Activated CD8-positive, alpha-beta T cell treated with anti-CD3 and anti-CD28 coated beads, Interleukin-2, amount 10 ng/mL, durations not matched to agents 7 days and 5 days (primary cell): Measurements from ENCODE around the gene SLC23A1. TPM values are rescaled to one million over a fixed set of nuclear protein-coding genes. Genes with fewer than 3 reads are reported as not detected.

Experiments used
- ATAC-seq: fragments of 150-1000 bp; cut with Tn5 transposase; one replicate; pipeline ENCODE4 v1.10.0; 2021; ENCODE audit warnings: moderate library complexity
- CTCF ChIA-PET: fragments of 350-600 bp; sonication (Branson Sonifier 250); formaldehyde crosslinking; loops from one replicate; lab custom pipeline; 2021; ENCODE audit warnings: antibody characterized with exemption; lab: Charles Lee
- POLR2A ChIA-PET: fragments of 350-600 bp; sonication (Branson Sonifier 250); formaldehyde crosslinking; loops from one replicate; lab custom pipeline; 2021; ENCODE audit warnings: antibody characterized with exemption; lab: Charles Lee
- DNase-seq: peaks from one replicate; pipeline ENCODE4 v3.0.0-alpha.2; 2020
- H3K27ac Mint-ChIP-seq: one replicate; pipeline ENCODE4 v1.8.0; 2021; ENCODE audit warnings: mild to moderate bottlenecking, mixed read lengths
- H3K27me3 Mint-ChIP-seq: one replicate; pipeline ENCODE4 v1.8.0; 2021; ENCODE audit warnings: low read depth, mixed read lengths
- H3K36me3 Mint-ChIP-seq: one replicate; pipeline ENCODE4 v1.8.0; 2021; ENCODE audit warnings: low read depth, mixed read lengths
- H3K4me1 Mint-ChIP-seq: one replicate; pipeline ENCODE4 v1.8.0; 2021; ENCODE audit warnings: low read depth, mixed read lengths
- H3K4me3 Mint-ChIP-seq: one replicate; pipeline ENCODE4 v1.8.0; 2021; ENCODE audit warnings: mild to moderate bottlenecking, mixed read lengths
- H3K9me3 Mint-ChIP-seq: one replicate; pipeline ENCODE4 v1.8.0; 2022; ENCODE audit warnings: mixed read lengths; ENCODE audit not compliant: insufficient read depth
- total RNA-seq, 2 experiments: library from RNA; stranded (reverse); gene quantifications; one replicate each; pipeline ENCODE4 v1.2.3, GENCODE V29; 2021

The SLC23A1 gene
- total RNA-seq, 2 experiments from 2014 or later = 1.2 to 1.5 TPM

- ChIA-PET POLR2A (interaction anchor here (1.2 to 11.6 kb wide), 3 partner anchors 9 to 101 kb away, joined by 4 to 139 read pairs (median 5); partner anchors contain the start of genes PAIP2 and SPATA24), CTCF (interaction anchor here (0.8 to 1.6 kb wide), 7 partner anchors 8 to 117 kb away, joined by 3 to 5 read pairs (median 4); partner anchors contain the start of genes PAIP2 and SPATA24)
- Mint-ChIP-seq H3K36me3 (peaks cover 25% of the 10 kb centered on the region), H3K9me3 (no peaks in the 10 kb centered on the region), H3K27ac (peak within 1 kb of the TSS; percentile 97), H3K4me1 (peaks cover 62% of the 10 kb centered on the region), H3K4me3 (peak within 1 kb of the TSS; percentile 98), H3K27me3 (no peaks in the 10 kb centered on the region)
- no peak for ATAC-seq
- no peak for DNase-seq
Observed at GRCh38 chr5:139394654-139395566, 11.8 kb upstream of the SLC23A1 start, which contains the start of gene PROB1. TSS of gene PROB1 (minus strand) at chr5:139395104. CDS start at chr5:139395081, 23 bp downstream.

GRCh38 chr5:139394123-139394653 lies 11.1 kb upstream of the SLC23A1 start:
- ATAC-seq = peak; percentile 17
- Mint-ChIP-seq H3K27me3 (no peaks in the 10 kb centered on the region), H3K4me1 (peaks cover 62% of the 10 kb centered on the region), H3K9me3 (no peaks in the 10 kb centered on the region), H3K27ac (peak overlapping the region; percentile 97), H3K4me3 (peak overlapping the region; percentile 98), H3K36me3 (peaks cover 29% of the 10 kb centered on the region)
- DNase-seq = peak; percentile 80
- ChIA-PET CTCF (interaction anchor here (0.8 to 1.6 kb wide), 5 partner anchors 9 to 118 kb away, joined by 4 to 5 read pairs (median 4); partner anchors contain the start of genes PAIP2 and SPATA24), POLR2A (interaction anchor here (4.9 to 11.6 kb wide), 2 partner anchors 53 to 100 kb away, joined by 37 to 139 read pairs; partner anchors contain the start of genes MATR3 and PAIP2)

- Mint-ChIP-seq H3K4me1 (peaks cover 64% of the 10 kb centered on the region), H3K27ac (peak overlapping the region; percentile 97), H3K27me3 (no peaks in the 10 kb centered on the region)
Observed at GRCh38 chr5:139393497-139394122, 10.5 kb upstream of the SLC23A1 start.

GRCh38 chr5:139392678-139393496 lies 9.8 kb upstream of the SLC23A1 start:
- no peaks in the 10 kb centered on the region for H3K27me3 Mint-ChIP-seq
- no peaks in the 10 kb centered on the region for H3K9me3 Mint-ChIP-seq
- ATAC-seq = peak; percentile 73
- POLR2A ChIA-PET = interaction anchor here (0.5 to 11.6 kb wide), 8 partner anchors 9 to 124 kb away, joined by 3 to 139 read pairs (median 4); partner anchors contain the start of genes MATR3, PAIP2, SLC23A1 and SPATA24
- H3K4me3 Mint-ChIP-seq = peak overlapping the region; percentile 98
- peak overlapping the region; percentile 97 for H3K27ac Mint-ChIP-seq
- peaks cover 28% of the 10 kb centered on the region for H3K36me3 Mint-ChIP-seq
- peak; percentile 93 for DNase-seq
- CTCF ChIA-PET = interaction anchor here (0.7 to 4.4 kb wide), 6 partner anchors 11 to 119 kb away, joined by 3 to 32 read pairs (median 6); partner anchors contain the start of genes PAIP2 and SPATA24
- peaks cover 68% of the 10 kb centered on the region for H3K4me1 Mint-ChIP-seq

More at GRCh38 chr5:139393497-139394122, 10.5 kb upstream of the SLC23A1 start:
- ChIA-PET CTCF (interaction anchor here (1.0 to 4.4 kb wide), 7 partner anchors 10 to 119 kb away, joined by 3 to 32 read pairs (median 4); partner anchors contain the start of genes PAIP2 and SPATA24), POLR2A (interaction anchor here (0.6 to 11.6 kb wide), 6 partner anchors 9 to 118 kb away, joined by 3 to 139 read pairs (median 20); partner anchors contain the start of genes MATR3, PAIP2 and SPATA24)
- H3K9me3 Mint-ChIP-seq = no peaks in the 10 kb centered on the region
- peak overlapping the region; percentile 98 for H3K4me3 Mint-ChIP-seq
- H3K36me3 Mint-ChIP-seq = peaks cover 31% of the 10 kb centered on the region
- ATAC-seq = no peak
- DNase-seq = peak; percentile 40

- peaks cover 26% of the 10 kb centered on the region for H3K36me3 Mint-ChIP-seq
- H3K9me3 Mint-ChIP-seq = no peaks in the 10 kb centered on the region
- ChIA-PET CTCF (interaction anchor here (0.7 to 4.4 kb wide), 7 partner anchors 10 to 69 kb away, joined by 3 to 32 read pairs (median 8); partner anchors contain the start of genes PAIP2 and SPATA24), POLR2A (interaction anchor here (0.9 to 11.6 kb wide), 8 partner anchors 9 to 99 kb away, joined by 3 to 139 read pairs (median 4); partner anchors contain the start of genes MATR3, PAIP2, SLC23A1 and SPATA24)
- peak overlapping the region; percentile 99 for H3K27ac Mint-ChIP-seq
- ATAC-seq = peak; percentile 40
- H3K27me3 Mint-ChIP-seq = no peaks in the 10 kb centered on the region
- no peak for DNase-seq
- peak overlapping the region; percentile 98 for H3K4me3 Mint-ChIP-seq
- H3K4me1 Mint-ChIP-seq = peaks cover 70% of the 10 kb centered on the region
Observed at GRCh38 chr5:139392324-139392677, 9.2 kb upstream of the SLC23A1 start.

- Mint-ChIP-seq H3K4me3 (peak overlapping the region; percentile 98), H3K27me3 (no peaks in the 10 kb centered on the region), H3K4me1 (peaks cover 67% of the 10 kb centered on the region), H3K9me3 (no peaks in the 10 kb centered on the region), H3K36me3 (peaks cover 26% of the 10 kb centered on the region), H3K27ac (peak overlapping the region; percentile 99)
- POLR2A ChIA-PET = interaction anchor here (0.7 to 11.6 kb wide), 12 partner anchors 8 to 98 kb away, joined by 3 to 139 read pairs (median 4); partner anchors contain the start of genes MATR3, PAIP2, SLC23A1 and SPATA24
- ATAC-seq (peak; percentile 18), DNase-seq (peak; percentile 64)
- CTCF ChIA-PET = interaction anchor here (1.0 to 4.4 kb wide), 14 partner anchors 11 to 126 kb away, joined by 3 to 32 read pairs (median 4); partner anchors contain the start of genes PAIP2, SPATA24 and STING1
Observed at GRCh38 chr5:139391570-139392323, 8.7 kb upstream of the SLC23A1 start.

GRCh38 chr5:139390639-139391569 lies 7.8 kb upstream of the SLC23A1 start:
- no peak for ATAC-seq
- CTCF ChIA-PET = interaction anchor here (1.0 to 4.4 kb wide), 16 partner anchors 11 to 812 kb away, joined by 3 to 32 read pairs (median 4); partner anchors contain the start of genes MATR3, PAIP2, SPATA24 and STING1
- peaks cover 67% of the 10 kb centered on the region for H3K4me1 Mint-ChIP-seq
- POLR2A ChIA-PET = interaction anchor here (0.7 to 11.6 kb wide), 10 partner anchors 11 to 139 kb away, joined by 3 to 139 read pairs (median 4); partner anchors contain the start of genes MATR3, PAIP2, SPATA24 and STING1
- H3K36me3 Mint-ChIP-seq = peaks cover 21% of the 10 kb centered on the region
- H3K9me3 Mint-ChIP-seq = no peaks in the 10 kb centered on the region
- H3K27ac Mint-ChIP-seq = peak overlapping the region; percentile 99
- H3K4me3 Mint-ChIP-seq = peak overlapping the region; percentile 98
- DNase-seq = no peak
- H3K27me3 Mint-ChIP-seq = no peaks in the 10 kb centered on the region

GRCh38 chr5:139389701-139390638 lies 6.9 kb upstream of the SLC23A1 start, which contains the start of gene MZB1:
TSS of gene MZB1 (minus strand) at chr5:139389913. CDS start at chr5:139389856, 57 bp downstream.
- Mint-ChIP-seq H3K27me3 (no peaks in the 10 kb centered on the region), H3K36me3 (peaks cover 19% of the 10 kb centered on the region), H3K4me1 (peaks cover 68% of the 10 kb centered on the region), H3K27ac (peak within 1 kb of the TSS; percentile 99), H3K4me3 (peak within 1 kb of the TSS; percentile 98), H3K9me3 (no peaks in the 10 kb centered on the region)
- DNase-seq (peak; percentile 91), ATAC-seq (peak; percentile 41)
- POLR2A ChIA-PET = interaction anchor here (0.6 to 11.6 kb wide), 7 partner anchors 12 to 138 kb away, joined by 3 to 139 read pairs (median 6); partner anchors contain the start of genes MATR3, PAIP2 and SPATA24
- CTCF ChIA-PET = interaction anchor here (1.0 to 4.4 kb wide), 9 partner anchors 12 to 811 kb away, joined by 3 to 32 read pairs (median 4); partner anchors contain the start of genes MATR3, PAIP2, SPATA24 and STING1
